ENCODE results near the gene CEP68. TPM values are rescaled to one million over a fixed set of nuclear protein-coding genes. Genes with fewer than 3 reads are reported as not detected.
"Not testable (repeated sequence)": the region's sequence is repeated elsewhere in the genome, so short reads cannot be mapped to it uniquely, and the experiment has no call there.

Gene CEP68
- total RNA-seq, 1 experiment from 2014 or later, result 6.3 TPM

- H3K27ac ChIP-seq, result 0 out of 2 replicates have a peak overlapping the region, but pooled peaks have one; percentile 5
These were observed 72.3 kb downstream of the CEP68 start for GRCh38 chr2:65128297-65129190.

GRCh38 chr2:65129286-65129825 lies 73.1 kb downstream of the CEP68 start:
- peak overlapping the region; percentile 91 for H3K27ac ChIP-seq
- H3K4me1 ChIP-seq (replicated peaks), result peaks cover 24% of the 10 kb centered on the region
- peak; percentile 31 to 51 for DNase-seq (ENCODE audit: low read depth in 1 of 2, low spot score in 2 of 2)
- H3K4me3 ChIP-seq, result peak overlapping the region; percentile 79
- peaks cover 17% of the 10 kb centered on the region for H3K36me3 ChIP-seq
- no peaks in the 10 kb centered on the region for H3K9me3 ChIP-seq (replicated peaks)
- no peaks in the 10 kb centered on the region for H3K27me3 ChIP-seq (replicated peaks)

More at GRCh38 chr2:65128297-65129190, 72.3 kb downstream of the CEP68 start:
- H3K27me3 ChIP-seq (replicated peaks), result no peaks in the 10 kb centered on the region
- H3K4me1 ChIP-seq (replicated peaks), result peaks cover 24% of the 10 kb centered on the region
- peaks cover 17% of the 10 kb centered on the region for H3K36me3 ChIP-seq
- no peaks in the 10 kb centered on the region for H3K9me3 ChIP-seq (replicated peaks)
- peak overlapping the region; percentile 79 for H3K4me3 ChIP-seq
- DNase-seq (ENCODE audit: low read depth in 1 of 2, low spot score in 2 of 2), result peak in 1 of 2 experiments; percentile 20

- Histone ChIP-seq H3K27ac (peak within 1 kb of the TSS; percentile 91), H3K4me3 (peak within 1 kb of the TSS; percentile 79), H3K36me3 (peaks cover 17% of the 10 kb centered on the region), H3K27me3 (replicated peaks) (no peaks in the 10 kb centered on the region), H3K4me1 (replicated peaks) (peaks cover 24% of the 10 kb centered on the region), H3K9me3 (replicated peaks) (no peaks in the 10 kb centered on the region)
- DNase-seq (ENCODE audit: low read depth in 1 of 2, low spot score in 2 of 2), result peak; percentile 95 to 100
These were observed 73.8 kb downstream of the CEP68 start, which contains the start of gene RAB1A for GRCh38 chr2:65129826-65130663. TSS of gene RAB1A (minus strand) at chr2:65130106. CDS start at chr2:65129915, 191 bp downstream.

- no peaks in the 10 kb centered on the region for H3K9me3 ChIP-seq (replicated peaks)
- H3K36me3 ChIP-seq, result peaks cover 17% of the 10 kb centered on the region
- no peaks in the 10 kb centered on the region for H3K27me3 ChIP-seq (replicated peaks)
- H3K4me3 ChIP-seq, result peak overlapping the region; percentile 79
- H3K4me1 ChIP-seq (replicated peaks), result peaks cover 24% of the 10 kb centered on the region
- peak in 1 of 2 experiments; percentile 74 for DNase-seq (ENCODE audit: low read depth in 1 of 2, low spot score in 2 of 2)
- peak overlapping the region; percentile 83 for H3K27ac ChIP-seq
These were observed 74.5 kb downstream of the CEP68 start for GRCh38 chr2:65130664-65131175.

- Histone ChIP-seq H3K4me1 (replicated peaks) (peaks cover 23% of the 10 kb centered on the region), H3K36me3 (peaks cover 11% of the 10 kb centered on the region; the same call in 1 of the 2 replicates)
- not testable (repeated sequence) for H3K4me3 ChIP-seq; H3K9me3 ChIP-seq (replicated peaks); H3K27me3 ChIP-seq (replicated peaks); DNase-seq (ENCODE audit: low read depth in 1 of 2, low spot score in 2 of 2); H3K27ac ChIP-seq
These were observed 76.7 kb downstream of the CEP68 start for GRCh38 chr2:65132930-65133329.

GRCh38 chr2:65133626-65134025 lies 77.4 kb downstream of the CEP68 start:
- H3K36me3 ChIP-seq, result peaks cover 6% of the 10 kb centered on the region; the same call in 1 of the 2 replicates
- no peaks in the 10 kb centered on the region for H3K9me3 ChIP-seq (replicated peaks)
- no peaks in the 10 kb centered on the region for H3K27me3 ChIP-seq (replicated peaks)
- H3K27ac ChIP-seq, result no peak overlapping the region
- H3K4me3 ChIP-seq, result no peak overlapping the region
- no peak for DNase-seq (ENCODE audit: low read depth in 1 of 2, low spot score in 2 of 2)
- peaks cover 16% of the 10 kb centered on the region for H3K4me1 ChIP-seq (replicated peaks)

GRCh38 chr2:65134158-65134557 lies 77.9 kb downstream of the CEP68 start:
- no peak for DNase-seq (ENCODE audit: low read depth in 1 of 2, low spot score in 2 of 2)
- H3K27me3 ChIP-seq (replicated peaks), result no peaks in the 10 kb centered on the region
- no peak overlapping the region for H3K4me3 ChIP-seq
- no peaks in the 10 kb centered on the region for H3K9me3 ChIP-seq (replicated peaks)
- H3K27ac ChIP-seq, result no peak overlapping the region
- peaks cover 4% of the 10 kb centered on the region; the same call in 1 of the 2 replicates for H3K36me3 ChIP-seq
- H3K4me1 ChIP-seq (replicated peaks), result peaks cover 15% of the 10 kb centered on the region

- DNase-seq (ENCODE audit: low read depth in 1 of 2, low spot score in 2 of 2), result no peak
- Histone ChIP-seq H3K27me3 (replicated peaks) (no peaks in the 10 kb centered on the region), H3K36me3 (no peaks in the 10 kb centered on the region), H3K27ac (no peak overlapping the region), H3K4me1 (replicated peaks) (peaks cover 9% of the 10 kb centered on the region), H3K9me3 (replicated peaks) (no peaks in the 10 kb centered on the region), H3K4me3 (no peak overlapping the region)
These were observed 80.0 kb downstream of the CEP68 start for GRCh38 chr2:65136253-65136652.

Other genes starting within 250 kb of the CEP68 start
- 16.7 and 27.5 TPM in 2 replicates for gene SLC1A4, start 67.0 kb upstream of the CEP68 start, total RNA-seq (2014; rRNA removed; shearing (Covaris generic))
- 127 TPM in 2 replicates for gene RAB1A, start 73.7 kb downstream of the CEP68 start, total RNA-seq (2014; rRNA removed; shearing (Covaris generic))
- gene ACTR2, start 171.4 kb downstream of the CEP68 start, total RNA-seq (2014; rRNA removed; shearing (Covaris generic)), result 106 and 150 TPM in 2 replicates